Mucosa of descending colon (tissue), 3 donors: ENCODE data around the gene TGFBR2. TPM values are rescaled to one million over a fixed set of nuclear protein-coding genes. Genes with fewer than 3 reads are reported as not detected.

Experiments used
- ATAC-seq: fragments of 200-7000 bp; cut with Tn5 transposase; one replicate; pipeline ENCODE4 v1.9.1; 2020; ENCODE audit warnings: mild to moderate bottlenecking, moderate library complexity
- DNase-seq, 3 donors: peaks; one replicate each; pipeline ENCODE4 v3.0.0-alpha.2; 2020
- H3K36me3 ChIP-seq: fragments of 200-600 bp; one replicate; pipeline ENCODE4 v1.8.0; 2021; ENCODE audit warnings: low read depth, mild to moderate bottlenecking
- H3K4me1 ChIP-seq: fragments of 200-600 bp; one replicate; pipeline ENCODE4 v1.8.0; 2021; ENCODE audit warnings: low read depth, mild to moderate bottlenecking
- H3K4me3 ChIP-seq: fragments of 200-600 bp; one replicate; pipeline ENCODE4 v1.8.0; 2021; ENCODE audit warnings: mild to moderate bottlenecking
- H3K9me3 ChIP-seq: fragments of 200-600 bp; one replicate; pipeline ENCODE4 v1.8.0; 2021; ENCODE audit warnings: mild to moderate bottlenecking
- intact Hi-C, 2 donors: fragments of 100-400 bp; cut with DNase I in 1 of 2; cut with micrococcal nuclease in 1 of 2; formaldehyde crosslinking; loops; one replicate each; pipeline versions ENCODE4 v1.11.0 to v1.11.1; 2022; cut with DNase I, micrococcal nuclease
- total RNA-seq, 3 donors: library from RNA; stranded (reverse); fragmentation: NEBNext Ultra II Directional in 2 of 3; extraction: Animal tissue kit (Norgen Biotek cat#: 25700) in 2 of 3; gene quantifications; one replicate each; pipeline versions ENCODE4 v1.2.1 to v1.2.4, GENCODE V29; 2021 to 2023
- TF ChIP-seq, protein P1 (sequence below): fragments of 200-600 bp; IDR thresholded peaks from one replicate; pipeline ENCODE4 v1.8.0; 2022; ENCODE audit warnings: antibody characterized with exemption, mild to moderate bottlenecking
- donor health status: DM: no; HTN: no; CAD: no; lungs with moderate emphysema.
- donor health status: DM: no; HTN: no; CAD: no.
- donor health status: DM: no; HTN: yes; CAD: no.

The TGFBR2 gene
- total RNA-seq, 3 donors from 2014 or later = 39.0 to 134 (median 71.4) TPM

DNA sequence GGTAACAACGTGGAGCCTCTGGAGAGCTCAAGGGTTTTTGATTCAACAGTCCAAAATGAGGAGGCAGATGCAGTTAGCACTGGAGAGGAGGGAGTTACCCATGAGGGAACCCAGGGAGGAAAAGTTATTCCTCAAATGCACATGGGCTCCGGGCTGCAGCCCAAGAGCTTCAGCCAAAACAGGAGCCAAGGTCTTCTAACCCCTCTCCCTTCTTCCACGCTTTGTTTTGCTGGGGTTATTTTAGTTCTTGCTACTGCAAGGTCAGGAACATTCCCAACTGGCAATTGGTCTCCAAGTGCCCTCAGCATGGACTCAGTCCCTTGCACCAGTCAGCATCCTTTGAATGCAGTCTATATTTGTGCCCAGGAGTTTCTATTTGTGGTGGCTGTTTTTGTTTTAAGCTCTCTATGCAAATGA is 90.0 kb downstream of the TGFBR2 start:
- no peak for ATAC-seq
- Histone ChIP-seq H3K9me3 (no peaks in the 10 kb centered on the region), H3K4me3 (no peak overlapping the region), H3K36me3 (no peaks in the 10 kb centered on the region), H3K4me1 (no peaks in the 10 kb centered on the region)
- intact Hi-C loops = loop anchor here (10.0 kb wide), 3 partner anchors 182 to 652 kb away; no protein-coding TSS in a partner anchor
- DNase-seq = no peak
- TF ChIP-seq, protein P1, sequence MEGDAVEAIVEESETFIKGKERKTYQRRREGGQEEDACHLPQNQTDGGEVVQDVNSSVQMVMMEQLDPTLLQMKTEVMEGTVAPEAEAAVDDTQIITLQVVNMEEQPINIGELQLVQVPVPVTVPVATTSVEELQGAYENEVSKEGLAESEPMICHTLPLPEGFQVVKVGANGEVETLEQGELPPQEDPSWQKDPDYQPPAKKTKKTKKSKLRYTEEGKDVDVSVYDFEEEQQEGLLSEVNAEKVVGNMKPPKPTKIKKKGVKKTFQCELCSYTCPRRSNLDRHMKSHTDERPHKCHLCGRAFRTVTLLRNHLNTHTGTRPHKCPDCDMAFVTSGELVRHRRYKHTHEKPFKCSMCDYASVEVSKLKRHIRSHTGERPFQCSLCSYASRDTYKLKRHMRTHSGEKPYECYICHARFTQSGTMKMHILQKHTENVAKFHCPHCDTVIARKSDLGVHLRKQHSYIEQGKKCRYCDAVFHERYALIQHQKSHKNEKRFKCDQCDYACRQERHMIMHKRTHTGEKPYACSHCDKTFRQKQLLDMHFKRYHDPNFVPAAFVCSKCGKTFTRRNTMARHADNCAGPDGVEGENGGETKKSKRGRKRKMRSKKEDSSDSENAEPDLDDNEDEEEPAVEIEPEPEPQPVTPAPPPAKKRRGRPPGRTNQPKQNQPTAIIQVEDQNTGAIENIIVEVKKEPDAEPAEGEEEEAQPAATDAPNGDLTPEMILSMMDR = no peak

DNA sequence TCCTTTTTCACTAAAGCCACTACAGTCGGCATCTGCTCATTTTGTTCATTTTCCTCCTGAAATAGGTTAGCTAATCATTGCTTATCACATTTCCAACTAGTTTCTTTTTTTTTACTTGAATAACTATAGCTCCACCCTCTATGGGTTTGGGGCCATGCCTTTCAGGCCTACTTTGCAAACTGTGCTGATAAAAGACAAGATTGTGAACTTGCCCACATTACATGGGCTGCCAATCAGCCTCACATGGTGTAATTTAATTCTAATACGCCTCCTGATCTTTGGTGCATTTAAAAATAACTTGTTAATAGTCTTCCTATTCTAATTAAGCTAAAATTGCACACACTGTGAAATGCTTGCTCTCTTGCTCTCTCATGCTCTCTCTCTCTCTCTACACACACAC is 90.5 kb downstream of the TGFBR2 start:
- no peak overlapping the region for H3K4me3 ChIP-seq
- TF ChIP-seq, protein P1 = no peak
- no peaks in the 10 kb centered on the region for H3K4me1 ChIP-seq
- no peaks in the 10 kb centered on the region for H3K36me3 ChIP-seq
- intact Hi-C loops = loop anchor here (10.0 kb wide), 3 partner anchors 182 to 652 kb away; no protein-coding TSS in a partner anchor
- H3K9me3 ChIP-seq = no peaks in the 10 kb centered on the region
- DNase-seq = no peak
- no peak for ATAC-seq

GRCh38 chr3:30698549-30698948 is 92.1 kb downstream of the TGFBR2 start:
- no peak overlapping the region for H3K4me3 ChIP-seq
- ATAC-seq (no peak), DNase-seq (no peak)
- TF ChIP-seq, protein P1 = no peak
- intact Hi-C loops = loop anchor here (10.0 kb wide), 3 partner anchors 184 to 654 kb away; no protein-coding TSS in a partner anchor
- no peaks in the 10 kb centered on the region for H3K36me3 ChIP-seq
- peaks cover 8% of the 10 kb centered on the region for H3K9me3 ChIP-seq
- H3K4me1 ChIP-seq = no peaks in the 10 kb centered on the region

DNA sequence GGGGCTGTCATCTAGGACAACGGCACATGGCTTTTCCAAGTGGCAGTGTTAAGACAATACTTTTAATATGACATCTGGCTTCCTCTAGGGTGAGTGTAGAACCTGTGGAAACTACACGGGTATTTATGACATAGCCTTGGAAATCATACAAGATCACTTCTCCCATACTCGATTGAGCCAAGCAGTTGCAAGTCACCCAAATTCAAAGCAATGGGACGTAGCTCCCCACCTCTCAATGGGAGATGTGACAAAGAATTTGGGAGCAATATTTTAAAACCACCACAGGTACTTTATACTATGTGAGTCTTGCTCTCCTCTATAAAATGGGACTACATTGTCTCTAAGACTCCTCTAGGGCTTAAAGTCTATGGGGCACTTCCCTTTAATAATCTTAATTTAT is 93.5 kb downstream of the TGFBR2 start:
- no peak for DNase-seq
- Histone ChIP-seq H3K4me3 (no peak overlapping the region), H3K4me1 (no peaks in the 10 kb centered on the region), H3K9me3 (peaks cover 8% of the 10 kb centered on the region), H3K36me3 (no peaks in the 10 kb centered on the region)
- TF ChIP-seq, protein P1 = no peak
- intact Hi-C loops = loop anchor here (10.0 kb wide), 3 partner anchors 185 to 655 kb away; no protein-coding TSS in a partner anchor
- ATAC-seq = no peak

GRCh38 chr3:30700702-30701321 is 94.4 kb downstream of the TGFBR2 start:
- Histone ChIP-seq H3K36me3 (no peaks in the 10 kb centered on the region), H3K9me3 (peaks cover 8% of the 10 kb centered on the region), H3K4me1 (no peaks in the 10 kb centered on the region), H3K4me3 (no peak overlapping the region)
- TF ChIP-seq, protein P1 = no peak
- intact Hi-C loops = no loop called here
- ATAC-seq (no peak), DNase-seq (no peak)
